HG02759 (cell line): Measurements from ENCODE around the gene DNAH3.

Experiments
- ATAC-seq: cut with Tn5 transposase; IDR thresholded peaks from one replicate; pipeline ENCODE4 v1.9.1; 2021; ENCODE audit warnings: mild to moderate bottlenecking, moderate library complexity; ENCODE audit not compliant: unreplicated experiment

The DNAH3 gene

DNA sequence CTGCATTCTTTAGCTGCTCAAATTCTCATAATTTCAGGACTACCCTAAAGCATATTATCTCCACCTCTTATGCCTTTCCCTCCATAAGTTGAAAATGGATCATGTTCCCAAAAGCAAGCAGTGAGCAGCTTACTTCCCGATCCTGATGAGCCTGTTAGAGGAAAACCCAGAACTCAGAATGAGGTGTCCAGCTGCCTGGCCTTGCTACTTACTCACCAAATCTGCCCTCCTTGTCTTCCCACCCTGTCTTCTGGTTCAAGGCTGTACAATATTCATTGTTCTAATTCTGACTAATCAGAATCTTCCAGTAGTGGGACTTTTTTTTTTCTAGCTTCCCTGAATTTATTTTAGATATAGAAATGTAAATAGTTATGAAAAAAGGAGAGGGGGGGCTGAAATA lies 239.3 kb downstream of the DNAH3 start:
- no peak for ATAC-seq

DNA sequence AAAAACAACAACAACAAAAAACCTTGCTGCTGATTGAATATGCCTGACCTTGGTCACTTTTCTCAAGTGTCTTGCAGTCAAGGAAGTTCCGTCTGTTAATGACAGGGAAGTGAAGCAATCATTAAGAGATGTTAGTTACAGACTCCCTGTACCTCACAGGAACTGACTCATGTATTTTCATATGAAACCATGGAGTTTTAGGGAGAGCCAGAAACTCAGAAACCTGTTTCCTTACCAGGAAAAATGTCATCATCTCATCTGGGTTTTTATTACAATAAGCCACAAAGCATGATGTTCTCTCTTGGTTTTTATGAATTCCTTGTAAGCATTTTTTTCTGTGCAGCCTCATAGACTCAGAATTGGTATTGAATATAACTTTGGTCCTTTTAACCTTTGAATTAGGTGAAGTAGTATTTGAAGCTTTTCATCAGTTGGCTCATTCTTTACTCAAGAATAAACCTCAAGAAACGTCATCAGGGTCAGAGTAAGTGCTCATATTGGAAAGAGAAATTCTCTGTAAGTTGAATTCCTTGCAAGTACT lies 239.8 kb downstream of the DNAH3 start:
- ATAC-seq, result no peak

DNA sequence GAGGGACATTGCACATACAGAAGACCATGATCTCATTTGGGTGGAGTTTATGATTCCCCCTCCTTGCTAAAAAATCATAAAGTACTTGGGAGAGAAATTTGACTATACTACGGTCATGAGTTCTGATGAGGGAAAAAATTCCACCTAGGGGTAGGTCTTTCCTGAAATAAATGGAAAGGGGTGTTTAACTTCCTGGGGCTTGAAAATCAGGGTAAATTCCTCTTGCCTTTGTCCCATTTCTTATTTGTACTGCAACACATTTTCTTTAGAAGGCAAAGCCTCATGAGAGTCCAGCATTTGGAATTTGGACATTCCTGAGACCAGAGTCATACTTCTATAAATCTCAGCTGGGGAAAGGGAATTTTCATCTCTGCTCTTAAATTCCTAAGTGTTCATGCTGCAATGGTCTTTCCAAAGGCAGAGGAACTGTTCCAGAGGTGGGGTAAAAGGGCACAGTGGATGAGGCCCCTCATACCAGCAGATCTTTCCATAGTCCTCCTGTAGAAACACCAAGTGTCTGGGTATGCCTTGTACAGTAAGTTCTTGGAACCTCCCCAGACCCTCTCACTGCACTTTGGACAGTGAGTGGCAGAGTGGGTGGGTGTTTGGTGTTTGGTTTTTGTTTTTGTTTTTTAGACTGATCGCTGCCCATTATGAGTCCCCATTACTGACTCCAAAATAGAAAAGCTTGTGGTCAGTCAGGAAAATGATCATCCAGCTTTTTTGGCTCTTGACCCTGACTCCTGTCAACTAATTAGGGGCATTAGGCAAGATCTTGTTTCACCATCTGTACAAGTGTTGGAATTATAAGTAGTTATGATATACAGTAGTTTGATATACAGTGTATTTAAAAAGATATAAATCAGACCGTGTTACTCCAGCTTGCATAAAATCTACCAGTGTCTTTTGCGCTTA lies 244.0 kb downstream of the DNAH3 start:
- no peak for ATAC-seq

DNA sequence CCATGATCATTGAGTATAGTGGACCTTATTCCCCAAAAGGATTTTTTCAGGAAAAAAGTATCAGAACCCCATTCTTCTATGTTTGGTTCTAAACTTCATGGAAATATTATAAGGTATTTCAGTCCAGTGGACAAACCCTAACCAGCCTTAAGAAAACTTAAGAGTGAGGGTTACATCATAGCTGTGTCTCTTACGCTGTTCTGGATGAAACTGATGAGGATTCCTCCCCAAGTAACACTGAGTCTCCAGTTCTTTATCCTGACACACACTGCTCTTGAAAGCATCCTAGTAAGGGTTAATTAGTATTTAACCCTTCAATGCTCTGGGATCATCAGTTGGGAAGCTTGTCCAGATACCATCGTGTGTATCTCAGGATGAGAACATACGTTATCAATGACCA lies 245.1 kb downstream of the DNAH3 start:
- no peak for ATAC-seq

DNA sequence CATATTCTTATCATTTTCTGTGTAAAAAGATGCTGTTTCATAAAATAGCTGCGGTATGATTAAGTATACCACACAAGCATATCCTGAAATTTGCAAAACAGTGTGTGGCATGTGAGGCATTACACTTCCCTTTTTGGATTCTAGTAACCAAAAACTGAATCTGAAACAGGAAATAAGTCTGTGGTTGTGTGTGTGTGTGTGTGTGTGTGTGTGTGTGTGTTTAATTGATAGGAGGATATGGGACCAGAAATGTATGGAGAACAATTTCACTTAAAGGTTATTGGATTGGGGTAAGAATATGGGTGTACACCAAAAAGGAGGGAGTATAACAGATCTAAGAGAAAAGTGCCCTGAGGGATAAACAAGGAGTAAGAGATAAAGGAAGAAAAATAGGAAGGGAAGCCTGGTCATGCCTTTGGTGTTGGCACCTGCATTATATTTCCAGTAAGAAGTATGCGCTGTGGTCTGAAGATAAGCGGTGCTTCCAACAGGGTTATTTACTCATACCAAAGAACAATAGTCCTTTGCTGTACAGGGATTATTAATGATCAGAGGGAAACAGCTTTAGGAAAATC lies 246.1 kb downstream of the DNAH3 start:
- ATAC-seq, result no peak

DNA sequence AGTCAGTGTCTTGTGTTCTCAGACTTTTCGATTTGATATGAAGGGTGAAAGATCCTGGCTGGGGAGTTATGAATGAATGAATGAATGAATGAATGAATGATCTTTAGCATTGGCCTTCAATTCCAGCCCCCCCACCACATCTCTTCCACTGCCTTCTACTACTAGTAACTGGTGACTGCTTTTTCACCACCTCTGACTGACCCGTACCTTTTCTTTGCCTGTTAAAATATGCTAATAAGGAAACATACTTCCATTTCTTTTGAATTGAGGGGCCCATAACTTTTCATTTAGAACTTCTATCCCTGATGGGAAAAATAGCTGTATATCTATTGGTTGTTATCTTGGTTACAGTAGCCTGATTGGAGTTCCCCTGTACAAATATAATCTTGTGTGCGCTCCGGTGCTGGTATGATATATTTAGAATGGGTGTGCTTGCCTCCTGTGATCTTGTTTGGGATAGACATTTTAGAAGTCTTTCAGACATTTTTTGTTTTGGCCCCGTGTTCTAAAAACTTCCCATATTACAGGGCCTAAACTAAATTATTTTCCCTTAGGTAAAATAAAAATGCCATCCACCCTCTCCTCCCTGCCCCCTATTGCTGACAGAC lies 246.6 kb downstream of the DNAH3 start:
- ATAC-seq, result no peak

DNA sequence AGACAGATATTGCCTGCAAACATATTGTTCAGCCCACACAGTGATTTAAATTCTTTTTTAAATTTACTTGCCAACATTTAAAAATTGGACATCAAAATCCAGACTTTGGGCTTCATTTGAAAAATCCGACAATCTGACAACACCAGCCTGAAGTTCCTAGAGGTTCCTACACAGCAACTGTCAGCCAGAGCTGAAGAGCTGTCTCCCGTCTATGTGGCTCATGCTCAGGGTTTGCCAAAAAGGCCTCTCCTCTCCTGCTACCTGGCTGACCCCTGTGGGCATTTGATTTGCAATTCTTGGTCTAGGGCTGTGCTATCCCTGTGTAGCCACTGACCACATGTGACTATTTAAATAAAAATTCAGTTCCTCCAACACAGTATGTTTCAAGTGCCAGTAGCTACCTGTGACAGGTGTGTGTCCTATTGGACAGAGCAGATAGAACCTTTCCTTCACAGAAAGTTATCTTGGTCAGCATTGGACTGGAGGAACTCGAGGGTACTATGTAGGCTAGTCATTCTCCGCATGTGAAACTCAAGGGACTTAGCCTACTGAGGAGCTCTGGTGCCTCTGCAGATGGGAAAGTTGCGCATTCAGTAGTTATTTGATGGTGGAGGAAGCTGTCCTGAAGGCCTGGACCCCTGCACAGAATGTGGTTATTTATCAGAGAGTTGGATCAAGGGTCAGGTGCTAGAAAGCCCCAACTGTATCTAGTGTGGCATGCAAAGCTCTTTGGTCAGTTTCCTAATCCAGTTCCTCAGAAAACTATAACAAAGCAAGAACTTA lies 247.3 kb downstream of the DNAH3 start:
- no peak for ATAC-seq

DNA sequence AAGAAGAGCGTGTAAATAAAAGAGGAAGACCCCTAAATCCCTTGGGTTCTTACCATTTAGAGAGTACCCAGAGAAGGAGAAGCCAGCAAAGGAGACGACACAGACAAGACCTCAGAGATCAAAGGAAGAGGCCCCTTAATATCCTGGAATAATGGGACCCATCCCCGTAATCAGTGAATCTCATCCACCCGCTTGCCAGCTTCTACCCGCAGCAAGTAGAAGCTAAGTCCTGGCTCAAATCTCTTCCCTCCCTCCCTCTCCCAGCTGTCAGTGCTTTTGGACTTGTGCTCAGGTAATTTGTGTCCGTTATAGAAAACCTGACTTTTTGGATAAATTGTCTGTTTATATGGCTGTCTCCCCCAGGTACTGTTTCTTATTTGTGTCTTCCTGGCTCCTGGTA lies 248.2 kb downstream of the DNAH3 start:
- no peak for ATAC-seq

DNA sequence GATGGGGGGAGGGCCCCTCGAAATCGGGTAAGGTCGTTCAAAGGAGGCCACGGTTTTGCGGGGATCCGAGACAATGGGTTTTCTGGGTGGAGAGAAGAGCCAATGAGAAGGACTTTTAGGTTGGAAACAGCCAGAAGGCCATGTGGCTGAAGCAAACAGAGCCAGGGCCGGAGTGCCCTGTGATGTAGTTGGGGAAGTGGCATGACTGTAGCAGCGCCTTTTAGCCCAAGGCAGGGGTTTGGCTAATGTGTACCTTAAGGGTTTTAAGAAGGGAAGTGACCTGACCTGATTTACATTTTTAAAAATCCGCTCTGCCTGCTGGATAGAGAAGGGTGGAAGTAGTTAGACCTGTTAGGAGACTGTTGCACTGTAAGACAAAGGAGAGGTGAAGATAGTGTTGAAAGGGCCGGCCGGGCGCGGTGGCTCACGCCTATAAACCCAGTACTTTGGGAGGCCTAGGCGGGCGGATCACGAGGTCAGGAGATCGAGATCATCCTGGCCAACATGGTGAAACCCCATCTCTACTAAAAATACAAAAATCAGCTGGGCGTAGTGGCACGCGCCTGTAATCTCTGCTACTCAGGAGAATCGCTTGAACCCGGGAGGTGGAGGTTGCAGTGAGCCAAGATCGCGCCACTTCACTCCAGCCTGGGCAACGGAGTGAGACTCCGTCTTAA lies 249.1 kb downstream of the DNAH3 start:
- ATAC-seq, result no peak

DNA sequence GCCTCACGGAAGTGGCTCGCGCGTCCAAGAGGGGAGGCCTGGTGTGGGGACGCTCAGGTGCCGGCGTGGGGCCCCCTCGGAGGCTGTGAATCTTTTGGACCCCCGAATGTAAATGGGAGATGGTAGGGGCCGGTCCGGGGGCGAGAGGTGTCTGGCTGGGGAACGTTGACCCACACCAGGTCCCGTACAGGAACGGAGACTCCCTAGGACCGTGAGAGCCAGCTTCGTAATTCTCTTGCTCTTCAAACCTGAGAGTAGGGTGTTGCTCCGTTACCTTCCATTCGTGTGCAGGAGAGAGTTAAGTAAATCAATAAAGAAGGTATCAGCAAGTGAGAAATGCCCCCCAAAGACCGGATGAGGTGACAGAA lies 249.6 kb downstream of the DNAH3 start:
- ATAC-seq, result no peak

DNA sequence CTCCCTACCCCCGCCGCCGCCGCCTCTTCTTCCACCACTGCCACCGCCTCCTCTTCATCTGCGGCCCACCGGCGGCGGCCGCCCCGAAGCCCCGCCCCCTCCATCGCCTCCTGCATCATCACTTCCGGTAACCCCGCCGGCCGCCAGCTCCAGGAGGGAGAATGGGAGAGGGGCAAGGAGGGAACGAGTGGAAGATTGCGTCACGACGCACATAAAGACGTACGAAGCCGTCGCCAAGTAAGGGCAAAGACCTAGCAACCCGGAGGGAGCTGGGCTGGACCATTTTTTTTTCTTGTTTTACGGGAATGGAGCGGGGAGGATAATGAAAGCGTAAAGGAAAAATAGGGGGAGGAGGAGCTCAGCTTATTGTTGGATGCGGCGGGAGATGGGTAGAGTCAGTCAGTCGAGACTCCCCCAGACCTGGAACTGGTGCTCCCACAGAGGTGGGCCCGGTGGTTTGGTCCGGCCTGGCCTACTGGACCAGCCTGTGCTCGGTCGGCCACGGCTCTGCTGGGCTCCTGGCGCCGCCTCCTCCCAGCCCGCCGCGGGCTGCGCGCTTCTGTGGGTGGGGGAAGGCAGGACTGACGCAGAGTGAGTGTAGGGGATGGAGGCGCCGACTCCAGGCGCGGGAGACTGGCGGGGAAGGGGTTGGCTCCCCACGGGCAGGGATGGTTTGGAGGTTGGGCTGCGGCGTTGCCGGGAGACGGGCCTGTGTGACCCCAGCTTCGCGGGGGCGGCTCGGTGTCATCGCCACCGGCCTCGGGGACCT lies 250.2 kb downstream of the DNAH3 start, which contains the start of the genes DCUN1D3 and LYRM1:
TSS of gene DCUN1D3 (minus strand) at position 60 of the 769 bp plus-strand sequence. CDS start 37,820 bp downstream, outside the sequence.
TSS of gene LYRM1 (plus strand) at position 473 of the 769 bp plus-strand sequence. CDS start 14,785 bp downstream, outside the sequence.
- peak; percentile 77 for ATAC-seq

DNA sequence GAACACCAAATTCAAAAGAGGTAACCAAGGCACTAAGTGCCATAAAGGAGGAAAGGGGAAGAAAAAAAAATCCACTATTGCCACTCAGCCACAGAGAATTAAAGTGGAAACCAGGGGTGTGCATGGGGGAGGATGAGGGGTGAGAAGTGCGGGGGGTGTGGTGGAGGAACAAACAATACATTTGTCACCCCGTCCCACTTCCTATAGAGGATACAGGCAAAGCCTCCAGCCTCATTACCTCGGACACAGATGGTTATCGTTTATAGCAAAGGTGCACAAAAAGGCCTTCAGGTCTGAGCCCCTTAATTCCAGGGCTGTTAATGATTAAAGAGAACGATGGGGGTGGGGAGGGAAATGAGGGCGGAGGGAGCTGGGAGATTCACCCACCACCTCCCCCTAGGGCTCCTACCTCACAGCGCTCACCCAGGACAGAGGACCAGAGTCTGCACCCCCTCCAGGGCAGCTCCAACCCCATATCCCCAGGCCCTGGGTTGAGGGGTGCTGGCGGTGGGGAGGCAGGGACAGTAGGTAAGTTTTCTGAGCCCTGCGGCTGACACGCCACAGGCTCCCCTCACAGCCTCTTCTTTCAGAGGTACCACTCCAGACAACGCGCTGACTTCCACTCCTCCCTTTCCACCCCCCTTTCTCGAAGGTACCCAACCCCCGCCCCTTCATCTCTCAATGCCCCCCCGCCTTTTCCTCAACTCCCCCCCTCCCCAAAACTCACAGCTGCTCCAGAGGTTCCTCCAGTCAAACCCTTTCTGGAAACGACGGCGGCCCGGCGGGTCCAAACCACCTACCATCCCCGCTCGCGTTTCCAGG lies 251.0 kb downstream of the DNAH3 start:
- no peak for ATAC-seq

DNA sequence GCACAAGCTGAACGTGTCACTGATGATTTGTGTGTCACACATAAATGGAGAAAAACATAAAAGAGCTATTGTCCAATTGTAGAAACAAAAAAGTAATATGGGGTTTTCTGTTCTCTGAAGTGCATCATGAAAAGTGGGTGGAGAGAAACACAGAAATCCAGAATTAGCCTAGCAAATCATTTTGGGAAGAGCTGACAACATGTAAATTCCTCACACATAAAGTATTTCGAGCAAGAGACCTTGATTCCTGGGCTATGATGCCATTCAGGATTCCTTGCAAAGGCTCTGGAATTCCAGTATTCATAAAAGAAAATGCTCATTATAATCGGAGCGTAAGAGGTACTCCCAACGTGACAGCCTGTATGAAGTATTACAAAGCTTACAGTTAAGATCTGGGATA lies 251.6 kb downstream of the DNAH3 start:
- no peak for ATAC-seq

DNA sequence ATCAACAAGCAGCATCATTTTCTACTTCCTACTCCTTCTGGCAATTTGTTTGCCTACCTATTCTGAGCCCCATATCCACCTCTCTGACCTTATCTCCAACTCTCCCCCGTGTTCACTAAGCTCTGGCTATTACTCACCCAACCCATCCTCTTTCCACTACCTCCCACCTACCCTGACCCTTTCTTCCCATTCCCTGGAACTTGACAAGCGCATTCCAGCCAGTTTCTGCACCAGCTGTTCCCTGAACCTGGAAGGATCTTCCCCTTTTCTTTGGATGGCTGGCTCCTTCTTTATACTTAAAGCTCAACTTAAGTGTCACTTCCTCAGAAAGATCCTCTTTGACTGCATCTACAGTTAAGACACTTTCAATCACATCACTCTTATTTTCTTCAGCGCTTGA lies 252.7 kb downstream of the DNAH3 start:
- ATAC-seq, result no peak

DNA sequence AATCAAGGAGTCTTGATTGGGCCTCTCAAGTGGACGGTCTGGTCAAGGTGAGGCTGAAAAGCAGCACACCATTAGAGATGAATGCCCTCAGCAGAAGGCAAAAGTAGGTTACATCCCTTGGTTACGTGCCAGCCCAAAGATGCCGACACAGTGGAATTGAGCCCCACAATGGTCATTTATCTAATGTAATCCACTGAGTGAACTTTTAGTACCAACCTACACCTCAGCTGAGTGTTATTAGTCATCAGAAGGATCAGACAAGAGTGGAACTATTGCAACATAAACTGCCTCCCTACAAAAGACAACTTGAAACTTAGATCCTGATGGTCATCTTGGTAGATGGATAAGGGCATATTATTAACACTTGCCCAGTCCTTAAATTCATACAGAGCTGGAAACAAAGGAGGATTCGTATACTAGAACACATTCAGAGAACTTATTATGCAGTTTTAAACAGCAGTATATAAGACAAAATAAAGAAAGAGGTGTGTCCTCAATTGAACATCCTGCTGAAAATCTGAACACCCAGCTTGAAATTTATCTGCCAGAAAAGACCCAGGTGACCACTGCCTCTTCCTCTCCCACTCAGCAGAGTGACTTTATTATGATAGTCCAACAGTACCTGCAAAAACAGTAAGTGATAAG lies 253.3 kb downstream of the DNAH3 start:
- no peak for ATAC-seq

DNA sequence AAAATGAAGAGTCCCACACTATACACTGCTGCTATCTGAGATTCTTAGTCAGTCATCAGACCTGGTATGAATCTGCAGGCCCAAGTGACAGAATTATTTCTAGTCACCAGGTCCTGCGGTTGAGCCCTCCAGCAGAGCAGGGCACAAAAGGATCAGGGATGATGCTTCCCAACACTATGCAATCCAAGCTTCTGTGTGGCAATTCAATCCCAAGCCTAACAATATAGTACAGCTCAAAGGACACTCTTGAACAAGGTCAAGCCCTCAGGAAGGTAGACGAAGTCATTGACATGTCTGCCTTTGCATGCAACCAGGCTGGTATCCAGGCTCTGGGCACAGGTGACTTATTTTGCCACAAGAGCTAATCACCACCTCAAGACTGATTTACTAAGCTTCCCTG lies 256.3 kb downstream of the DNAH3 start:
- ATAC-seq, result no peak

DNA sequence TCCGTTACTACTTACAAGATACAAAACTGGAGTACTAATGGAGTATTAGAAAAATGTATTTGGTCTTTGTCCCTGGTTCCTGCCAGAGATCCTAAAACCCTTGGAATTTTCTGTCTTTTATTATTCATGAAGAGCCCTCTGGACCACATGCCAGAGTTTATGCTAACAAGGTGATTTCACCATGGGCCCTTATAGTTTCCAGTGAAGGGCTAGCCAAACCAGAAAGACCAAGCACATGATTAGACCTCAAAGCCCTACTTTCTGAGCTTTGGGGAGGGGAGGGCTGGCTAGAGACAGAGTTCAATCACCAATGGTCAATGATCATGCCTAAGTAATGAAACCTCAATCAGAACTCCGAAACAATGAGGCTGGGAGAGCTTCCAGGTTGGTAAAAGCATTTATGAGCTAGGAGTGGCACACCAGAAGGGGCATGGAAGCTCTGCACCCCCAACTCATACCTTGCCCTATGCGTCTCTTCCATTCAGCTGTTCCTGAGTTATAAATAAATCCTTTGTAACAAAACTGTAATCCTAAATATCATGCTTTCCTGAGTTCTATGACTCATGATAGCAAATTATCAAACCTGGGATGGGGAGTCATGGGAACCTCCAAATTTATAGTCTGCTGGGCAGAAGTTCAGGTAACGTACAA lies 260.9 kb downstream of the DNAH3 start:
- ATAC-seq, result no peak

DNA sequence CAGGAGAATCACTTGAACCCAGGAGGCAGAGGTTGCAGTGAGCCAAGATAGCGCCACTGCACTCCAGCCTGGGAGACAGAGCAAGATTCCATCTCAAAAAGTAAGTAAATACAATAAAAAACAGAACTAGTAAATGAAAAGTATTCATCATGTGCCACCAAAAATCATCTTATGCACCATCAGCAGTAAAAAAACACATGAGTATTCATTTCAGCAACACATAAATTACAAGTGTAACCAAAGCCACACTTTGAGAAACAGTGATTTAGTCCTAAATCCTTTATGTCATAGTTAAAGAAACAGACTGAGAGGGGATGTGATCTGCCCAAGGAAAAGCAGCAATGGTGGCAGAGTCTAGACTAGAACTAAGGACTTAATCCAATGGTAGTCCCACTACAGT lies 263.4 kb downstream of the DNAH3 start:
- no peak for ATAC-seq
